Neural progenitor cell (in vitro differentiated cells): ENCODE measurements around the gene NIM1K. TPM values are rescaled to one million over a fixed set of nuclear protein-coding genes. Genes with fewer than 3 reads are reported as not detected.
A peak's percentile ranks its signal among the peaks of the same experiment; 100 is the strongest.
"Not testable (repeated sequence)": the region's sequence is repeated elsewhere in the genome, so short reads cannot be mapped to it uniquely, and the experiment has no call there.

Source experiments
- DNase-seq: peaks from one replicate; pipeline ENCODE4 v3.0.0-alpha.2; 2016; ENCODE audit warnings: low spot score
- H2AFZ ChIP-seq: fragments of 200-600 bp; sonication (generic); replicated peaks from 2 replicates; pipeline ENCODE4 v1.6.1; 2016; ENCODE audit warnings: antibody characterized with exemption
- H3F3A ChIP-seq: fragments of 200-600 bp; sonication (generic); 2 replicates; pipeline ENCODE4 v1.6.1; 2016; ENCODE audit warnings: antibody characterized with exemption, low read depth
- H3K27ac ChIP-seq: fragments of 200-600 bp; sonication (generic); 2 replicates; pipeline ENCODE4 v1.5.1; 2016; ENCODE audit warnings: mild to moderate bottlenecking
- H3K27me3 ChIP-seq: fragments of 200-600 bp; sonication (generic); 2 replicates; pipeline ENCODE4 v1.6.1; 2016; ENCODE audit warnings: mild to moderate bottlenecking, moderate library complexity
- H3K36me3 ChIP-seq: fragments of 200-600 bp; sonication (generic); 2 replicates; pipeline ENCODE4 v1.5.1; 2016
- H3K4me1 ChIP-seq: fragments of 200-600 bp; sonication (generic); 2 replicates; pipeline ENCODE4 v1.6.1; 2016; ENCODE audit warnings: mixed run types
- H3K4me2 ChIP-seq: fragments of 200-600 bp; sonication (generic); 2 replicates; pipeline ENCODE4 v1.6.1; 2016
- H3K4me3 ChIP-seq: fragments of 200-600 bp; sonication (generic); 2 replicates; pipeline ENCODE4 v1.5.1; 2016
- H3K79me2 ChIP-seq: fragments of 200-600 bp; sonication (generic); 2 replicates; pipeline ENCODE4 v1.6.1; 2016; ENCODE audit warnings: low read depth
- H3K9ac ChIP-seq: fragments of 200-600 bp; sonication (generic); 2 replicates; pipeline ENCODE4 v1.6.1; 2016
- H3K9me3 ChIP-seq: fragments of 200-600 bp; sonication (generic); 2 replicates; pipeline ENCODE4 v1.5.1; 2016; ENCODE audit warnings: low read depth
- H4K20me1 ChIP-seq: fragments of 200-600 bp; sonication (generic); 2 replicates; pipeline ENCODE4 v1.6.1; 2016; ENCODE audit warnings: low read depth
- H3K27ac Mint-ChIP-seq: 3 replicates; pipeline ENCODE4 v1.8.0; 2021; ENCODE audit warnings: mixed read lengths
- H3K27me3 Mint-ChIP-seq: 2 replicates; pipeline ENCODE4 v1.8.0; 2022; ENCODE audit warnings: low read depth, mild to moderate bottlenecking, inconsistent platforms, moderate library complexity, mixed read lengths; ENCODE audit not compliant: insufficient read depth
- H3K36me3 Mint-ChIP-seq: 3 replicates; pipeline ENCODE4 v1.8.0; 2021; ENCODE audit warnings: mixed read lengths
- H3K4me1 Mint-ChIP-seq: 3 replicates; pipeline ENCODE4 v1.8.0; 2021; ENCODE audit warnings: mixed read lengths
- H3K4me3 Mint-ChIP-seq: 3 replicates; pipeline ENCODE4 v1.8.0; 2021; ENCODE audit warnings: mild to moderate bottlenecking, moderate library complexity, mixed read lengths
- H3K9me3 Mint-ChIP-seq: 3 replicates; pipeline ENCODE4 v1.8.0; 2020; ENCODE audit warnings: mixed read lengths
- EZH2 ChIP-seq: fragments of 200-600 bp; sonication (generic); IDR thresholded peaks from 2 replicates; pipeline ENCODE4 v1.6.1; 2017; ENCODE audit warnings: antibody characterized with exemption, mild to moderate bottlenecking, moderate library complexity
- EZH2phosphoT487 ChIP-seq: fragments of 200-600 bp; sonication (generic); IDR thresholded peaks from 2 replicates; pipeline ENCODE4 v1.6.1; 2017; ENCODE audit warnings: antibody characterized with exemption
- total RNA-seq: library from RNA; depleted of rRNA; stranded (reverse); fragments of >200 nt; gene quantifications from 2 replicates; pipeline ENCODE4 v1.2.3, GENCODE V29; 2015; ENCODE audit warnings: low replicate concordance
- TF ChIP-seq, protein P1 (sequence below): fragments of 200-600 bp; sonication (generic); IDR thresholded peaks from 2 replicates; pipeline ENCODE4 v1.5.1; 2017; ENCODE audit warnings: antibody characterized with exemption, mild to moderate bottlenecking

Gene NIM1K
- total RNA-seq, 1 donor from 2014 or later: not detected

DNA sequence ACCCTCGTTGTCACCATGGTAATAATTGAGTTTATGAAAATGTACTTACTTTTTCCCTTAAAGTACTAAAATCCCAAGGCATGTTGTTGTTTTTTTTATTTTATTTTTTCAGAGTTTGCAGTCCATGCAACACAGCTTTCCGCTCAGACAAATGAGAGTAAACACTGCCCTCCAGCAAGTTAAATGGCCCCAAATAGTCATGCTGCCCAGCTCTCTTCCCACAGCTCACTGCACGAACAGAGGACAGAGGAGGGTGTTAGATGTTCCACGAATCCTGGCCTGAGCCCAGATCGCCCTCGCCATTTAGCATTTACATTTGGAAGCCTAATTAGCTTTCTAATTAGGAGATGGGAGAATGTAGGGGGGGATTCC is 1.9 kb downstream of the NIM1K start:
- no peaks in the 10 kb centered on the region for H3K36me3 Mint-ChIP-seq
- Histone ChIP-seq H3K4me3 (peak overlapping the region; percentile 70), H3K27me3 (peaks cover 49% of the 10 kb centered on the region), H3K4me2 (peak overlapping the region; percentile 99), H3F3A (peaks cover 16% of the 10 kb centered on the region), H3K36me3 (no peaks in the 10 kb centered on the region), H3K9me3 (no peaks in the 10 kb centered on the region), H3K27ac (no peak overlapping the region), H4K20me1 (peaks cover 8% of the 10 kb centered on the region), H2AFZ (peak overlapping the region; percentile 17), H3K4me1 (peaks cover 26% of the 10 kb centered on the region), H3K79me2 (no peaks in the 10 kb centered on the region), H3K9ac (no peak overlapping the region)
- no peak overlapping the region for H3K27ac Mint-ChIP-seq
- DNase-seq: peak; percentile 30
- peak overlapping the region; percentile 88 for H3K4me3 Mint-ChIP-seq
- H3K4me1 Mint-ChIP-seq: peaks cover 25% of the 10 kb centered on the region
- TF ChIP-seq, protein P1, sequence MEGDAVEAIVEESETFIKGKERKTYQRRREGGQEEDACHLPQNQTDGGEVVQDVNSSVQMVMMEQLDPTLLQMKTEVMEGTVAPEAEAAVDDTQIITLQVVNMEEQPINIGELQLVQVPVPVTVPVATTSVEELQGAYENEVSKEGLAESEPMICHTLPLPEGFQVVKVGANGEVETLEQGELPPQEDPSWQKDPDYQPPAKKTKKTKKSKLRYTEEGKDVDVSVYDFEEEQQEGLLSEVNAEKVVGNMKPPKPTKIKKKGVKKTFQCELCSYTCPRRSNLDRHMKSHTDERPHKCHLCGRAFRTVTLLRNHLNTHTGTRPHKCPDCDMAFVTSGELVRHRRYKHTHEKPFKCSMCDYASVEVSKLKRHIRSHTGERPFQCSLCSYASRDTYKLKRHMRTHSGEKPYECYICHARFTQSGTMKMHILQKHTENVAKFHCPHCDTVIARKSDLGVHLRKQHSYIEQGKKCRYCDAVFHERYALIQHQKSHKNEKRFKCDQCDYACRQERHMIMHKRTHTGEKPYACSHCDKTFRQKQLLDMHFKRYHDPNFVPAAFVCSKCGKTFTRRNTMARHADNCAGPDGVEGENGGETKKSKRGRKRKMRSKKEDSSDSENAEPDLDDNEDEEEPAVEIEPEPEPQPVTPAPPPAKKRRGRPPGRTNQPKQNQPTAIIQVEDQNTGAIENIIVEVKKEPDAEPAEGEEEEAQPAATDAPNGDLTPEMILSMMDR: no peak
- TF ChIP-seq EZH2phosphoT487 (no peak), EZH2 (no peak)
- H3K9me3 Mint-ChIP-seq: no peaks in the 10 kb centered on the region
- H3K27me3 Mint-ChIP-seq: peaks cover 17% of the 10 kb centered on the region

DNA sequence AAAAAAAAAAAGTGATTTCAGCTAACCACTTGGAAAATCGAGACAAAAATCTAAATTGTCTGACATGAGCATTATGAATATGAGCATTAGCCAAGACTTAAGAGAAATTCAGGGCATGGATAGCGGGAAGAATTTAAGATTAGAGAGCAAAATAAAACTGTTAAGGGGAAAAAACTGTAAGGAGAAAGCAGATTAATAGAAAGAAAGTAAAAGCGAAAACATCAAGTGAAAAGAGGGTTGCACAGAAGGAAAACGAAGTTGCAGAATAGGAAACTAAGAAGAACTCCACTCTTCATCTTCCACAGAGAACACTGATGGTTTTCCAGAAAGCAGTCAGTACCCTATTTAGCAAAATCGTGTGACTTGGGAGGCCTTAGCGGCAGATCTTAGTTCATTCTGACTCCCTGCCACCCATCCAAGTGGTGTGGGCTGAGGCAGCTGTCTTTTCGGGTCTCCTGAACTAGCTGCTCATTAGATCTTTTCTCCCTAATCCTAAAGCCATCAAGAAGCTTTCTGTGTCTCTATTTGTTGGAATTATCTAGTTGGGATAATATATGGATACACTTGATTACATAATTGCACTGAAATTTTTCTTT is 3.7 kb downstream of the NIM1K start:
- H3K36me3 Mint-ChIP-seq: no peaks in the 10 kb centered on the region
- Histone ChIP-seq H3K4me2 (no peak overlapping the region), H2AFZ (no peak overlapping the region), H3K4me3 (no peak overlapping the region), H3K79me2 (no peaks in the 10 kb centered on the region), H4K20me1 (peaks cover 8% of the 10 kb centered on the region), H3K36me3 (no peaks in the 10 kb centered on the region), H3K9me3 (no peaks in the 10 kb centered on the region), H3K9ac (no peak overlapping the region), H3K27ac (no peak overlapping the region), H3F3A (peaks cover 16% of the 10 kb centered on the region), H3K4me1 (peaks cover 26% of the 10 kb centered on the region), H3K27me3 (peaks cover 38% of the 10 kb centered on the region)
- DNase-seq: no peak
- peaks cover 19% of the 10 kb centered on the region for H3K27me3 Mint-ChIP-seq
- no peak overlapping the region for H3K27ac Mint-ChIP-seq
- no peak overlapping the region for H3K4me3 Mint-ChIP-seq
- TF ChIP-seq, protein P1: no peak
- no peak for TF ChIP-seq EZH2phosphoT487
- TF ChIP-seq EZH2: no peak
- H3K9me3 Mint-ChIP-seq: no peaks in the 10 kb centered on the region
- peaks cover 25% of the 10 kb centered on the region for H3K4me1 Mint-ChIP-seq

DNA sequence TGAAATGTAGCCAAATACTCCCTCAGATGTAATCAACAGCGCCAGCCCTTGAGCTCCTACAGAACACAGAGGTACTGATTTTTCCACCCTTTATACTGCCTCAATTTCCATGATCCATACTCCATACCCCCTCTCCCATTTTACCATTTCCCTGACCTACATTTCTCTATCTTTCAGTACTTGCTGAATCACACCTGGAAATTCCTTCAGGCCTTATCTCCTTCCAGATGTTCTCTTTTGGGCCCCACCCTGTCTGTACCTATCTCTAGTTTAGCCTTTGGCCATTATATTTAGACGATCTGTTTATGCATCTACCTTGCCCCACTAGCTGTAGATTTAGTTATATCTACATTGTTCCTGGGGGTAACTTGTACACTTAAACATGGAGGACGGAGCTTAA is 5.5 kb downstream of the NIM1K start:
- Mint-ChIP-seq H3K27ac (no peak overlapping the region), H3K9me3 (no peaks in the 10 kb centered on the region), H3K27me3 (peaks cover 12% of the 10 kb centered on the region), H3K36me3 (no peaks in the 10 kb centered on the region), H3K4me1 (peaks cover 16% of the 10 kb centered on the region), H3K4me3 (no peak overlapping the region)
- Histone ChIP-seq H3F3A (peaks cover 8% of the 10 kb centered on the region), H3K27me3 (peaks cover 20% of the 10 kb centered on the region), H3K4me3 (no peak overlapping the region), H3K4me1 (peaks cover 17% of the 10 kb centered on the region), H3K79me2 (no peaks in the 10 kb centered on the region), H3K9ac (no peak overlapping the region), H4K20me1 (peaks cover 4% of the 10 kb centered on the region), H3K4me2 (no peak overlapping the region), H3K27ac (no peak overlapping the region), H2AFZ (no peak overlapping the region), H3K36me3 (no peaks in the 10 kb centered on the region), H3K9me3 (no peaks in the 10 kb centered on the region)
- DNase-seq: no peak
- TF ChIP-seq EZH2 (no peak), EZH2phosphoT487 (no peak)
- TF ChIP-seq, protein P1: no peak

DNA sequence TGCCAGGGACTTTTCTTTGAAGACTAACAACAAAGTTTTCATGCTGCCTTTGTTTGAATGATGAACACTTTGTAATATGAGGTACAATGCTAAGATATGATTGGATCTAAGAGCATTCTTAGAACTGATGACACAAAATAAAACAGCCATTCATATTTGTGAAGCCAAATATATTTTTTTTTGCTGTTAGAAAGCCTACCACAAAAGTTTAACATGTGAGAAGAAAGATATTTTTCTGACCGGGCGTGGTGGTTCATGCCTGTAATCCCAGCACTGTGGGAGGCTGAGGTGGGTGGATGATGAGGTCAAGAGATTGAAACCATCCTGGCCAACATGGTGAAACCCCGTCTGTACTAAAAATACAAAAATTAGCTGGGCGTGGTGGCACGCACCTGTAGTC is 9.4 kb downstream of the NIM1K start:
- H3K36me3 Mint-ChIP-seq, H3K27ac ChIP-seq, H3K27me3 Mint-ChIP-seq, H3K4me3 ChIP-seq, H3K4me3 Mint-ChIP-seq, H4K20me1 ChIP-seq, H3K27me3 ChIP-seq, H3K4me2 ChIP-seq, H3K36me3 ChIP-seq, H3K9ac ChIP-seq, H3K9me3 ChIP-seq, H3K27ac Mint-ChIP-seq, H3K9me3 Mint-ChIP-seq, H3K79me2 ChIP-seq, H3F3A ChIP-seq, H2AFZ ChIP-seq, H3K4me1 ChIP-seq, DNase-seq, H3K4me1 Mint-ChIP-seq: not testable (repeated sequence)
